H9 (cell line): ENCODE results near the gene KIAA0930. TPM values are rescaled to one million over a fixed set of nuclear protein-coding genes. Genes with fewer than 3 reads are reported as not detected.

Source experiments
- DNase-seq: peaks from one replicate; pipeline ENCODE4 v3.0.0-alpha.2; 2017
- H2AFZ ChIP-seq: one replicate; pipeline ENCODE4 v1.6.1; 2013; ENCODE audit warnings: mild to moderate bottlenecking, low read length, control low read depth, moderate library complexity
- H2AK5ac ChIP-seq: 2 replicates; pipeline ENCODE4 v1.6.1; 2013; ENCODE audit warnings: low read length, control low read depth, mixed read lengths; ENCODE audit not compliant: insufficient read length
- H2BK120ac ChIP-seq: one replicate; pipeline ENCODE4 v1.6.1; 2013; ENCODE audit warnings: low read depth, mild to moderate bottlenecking, low read length, control low read depth, inconsistent platforms; ENCODE audit not compliant: poor library complexity, severe bottlenecking
- H2BK12ac ChIP-seq: 2 replicates; pipeline ENCODE4 v1.6.1; 2013; ENCODE audit warnings: low read length, control low read depth, mixed read lengths, low read depth; ENCODE audit not compliant: insufficient read length
- H2BK15ac ChIP-seq: 2 replicates; pipeline ENCODE4 v1.6.1; 2013; ENCODE audit warnings: low read depth, low read length, control low read depth
- H2BK20ac ChIP-seq: one replicate; pipeline ENCODE4 v1.6.1; 2013; ENCODE audit warnings: low read depth, mild to moderate bottlenecking, low read length, control low read depth, inconsistent platforms; ENCODE audit not compliant: poor library complexity, severe bottlenecking
- H2BK5ac ChIP-seq: 2 replicates; pipeline ENCODE4 v1.6.1; 2013; ENCODE audit warnings: low read length, control low read depth, mixed read lengths; ENCODE audit not compliant: insufficient read length
- H3K14ac ChIP-seq: 2 replicates; pipeline ENCODE4 v1.6.1; 2013; ENCODE audit warnings: low read length, control low read depth; ENCODE audit not compliant: insufficient read depth
- H3K18ac ChIP-seq: 2 replicates; pipeline ENCODE4 v1.6.1; 2013; ENCODE audit warnings: low read depth, mild to moderate bottlenecking, mixed read lengths, low read length, control low read depth; ENCODE audit not compliant: insufficient read length
- H3K23ac ChIP-seq: 2 replicates; pipeline ENCODE4 v1.6.1; 2013; ENCODE audit warnings: low read length, control low read depth, mixed read lengths, low read depth; ENCODE audit not compliant: insufficient read length
- H3K23me2 ChIP-seq: 2 replicates; pipeline ENCODE4 v1.6.1; 2013; ENCODE audit warnings: low read depth, mild to moderate bottlenecking, mixed read lengths, low read length, control low read depth; ENCODE audit not compliant: insufficient read length, poor library complexity, severe bottlenecking
- H3K27ac ChIP-seq: 2 replicates; pipeline ENCODE4 v1.5.1; 2013; ENCODE audit warnings: low read length, control low read depth, mixed read lengths, low read depth; ENCODE audit not compliant: insufficient read length
- H3K27me3 ChIP-seq: 2 replicates; pipeline ENCODE4 v1.6.1; 2013; ENCODE audit warnings: low read length, control low read depth, inconsistent platforms; ENCODE audit not compliant: insufficient read depth
- H3K4ac ChIP-seq: 2 replicates; pipeline ENCODE4 v1.6.1; 2013; ENCODE audit warnings: low read depth, mild to moderate bottlenecking, control low read depth, inconsistent platforms, low read length, moderate library complexity
- H3K4me1 ChIP-seq: 2 replicates; pipeline ENCODE4 v1.6.1; 2013; ENCODE audit warnings: low read length, control low read depth, inconsistent platforms; ENCODE audit not compliant: insufficient read depth
- H3K4me2 ChIP-seq: 2 replicates; pipeline ENCODE4 v1.6.1; 2013; ENCODE audit warnings: low read length, control low read depth, mixed read lengths; ENCODE audit not compliant: insufficient read length, insufficient read depth
- H3K56ac ChIP-seq: 2 replicates; pipeline ENCODE4 v1.6.1; 2013; ENCODE audit warnings: low read depth, mild to moderate bottlenecking, mixed read lengths, low read length, control low read depth; ENCODE audit not compliant: insufficient read length
- H3K79me1 ChIP-seq: 2 replicates; pipeline ENCODE4 v1.6.1; 2013; ENCODE audit warnings: low read depth, mild to moderate bottlenecking, moderate library complexity, low read length, control low read depth, inconsistent platforms; ENCODE audit not compliant: insufficient read depth, poor library complexity, severe bottlenecking
- H3K79me2 ChIP-seq: 2 replicates; pipeline ENCODE4 v1.6.1; 2013; ENCODE audit warnings: low read length, control low read depth, inconsistent platforms; ENCODE audit not compliant: insufficient read depth
- H3K9ac ChIP-seq: 2 replicates; pipeline ENCODE4 v1.6.1; 2013; ENCODE audit warnings: low read length, control low read depth, mixed read lengths; ENCODE audit not compliant: insufficient read length; ENCODE audit errors: extremely low read depth
- H3K9me3 ChIP-seq: one replicate; pipeline ENCODE4 v1.6.1; 2013; ENCODE audit warnings: low read depth, low read length, inconsistent platforms; ENCODE audit not compliant: control insufficient read depth
- H3T11ph ChIP-seq: one replicate; pipeline ENCODE4 v1.6.1; 2013; ENCODE audit warnings: mild to moderate bottlenecking, low read length, control low read depth, inconsistent platforms
- H4K20me1 ChIP-seq: one replicate; pipeline ENCODE4 v1.6.1; 2013; ENCODE audit not compliant: control insufficient read depth, insufficient read length, insufficient read depth
- H4K5ac ChIP-seq: 2 replicates; pipeline ENCODE4 v1.6.1; 2013; ENCODE audit warnings: low read depth, mild to moderate bottlenecking, mixed read lengths, low read length, control low read depth; ENCODE audit not compliant: insufficient read length
- H4K8ac ChIP-seq: replicated peaks from 2 replicates; pipeline ENCODE4 v1.6.1; 2013; ENCODE audit warnings: low read length, control low read depth, mixed read lengths, low read depth; ENCODE audit not compliant: insufficient read length
- H4K91ac ChIP-seq: 2 replicates; pipeline ENCODE4 v1.6.1; 2013; ENCODE audit warnings: low read depth, mild to moderate bottlenecking, moderate library complexity, mixed read lengths, low read length, control low read depth; ENCODE audit not compliant: insufficient read length
- H3K27ac Mint-ChIP-seq, 3 experiments: 2 replicates in 2 of 3; 3 replicates in 1 of 3; pipeline ENCODE4 v1.8.0; 2020 to 2021; ENCODE audit warnings: mixed read lengths in 3 of 3, mild to moderate bottlenecking in 1 of 3, moderate library complexity in 1 of 3
- H3K27me3 Mint-ChIP-seq: 2 replicates; pipeline ENCODE4 v1.8.0; 2021; ENCODE audit warnings: low read depth, mild to moderate bottlenecking, moderate library complexity, mixed read lengths
- H3K36me3 Mint-ChIP-seq, 3 experiments: 2 replicates in 2 of 3; 3 replicates in 1 of 3; pipeline ENCODE4 v1.8.0; 2020 to 2021; ENCODE audit warnings: low read depth in 3 of 3, mixed read lengths in 3 of 3; ENCODE audit not compliant: insufficient read depth in 1 of 3
- H3K4me1 Mint-ChIP-seq, 2 experiments: 2 replicates each; pipeline ENCODE4 v1.8.0; 2020; ENCODE audit warnings: mixed read lengths in 2 of 2
- H3K4me3 Mint-ChIP-seq, 2 experiments: 2 replicates in 1 of 2; 3 replicates in 1 of 2; pipeline ENCODE4 v1.8.0; 2020 to 2021; ENCODE audit warnings: mild to moderate bottlenecking in 2 of 2, mixed read lengths in 2 of 2, moderate library complexity in 1 of 2
- H3K9me3 Mint-ChIP-seq, 2 experiments: 2 replicates in 1 of 2; 3 replicates in 1 of 2; pipeline ENCODE4 v1.8.0; 2020; ENCODE audit warnings: mild to moderate bottlenecking in 2 of 2, mixed read lengths in 2 of 2, moderate library complexity in 1 of 2
- WGBS: extraction: QIAGEN DNeasy Blood & Tissue Kit; methylation state at CpG from one replicate; pipeline ENCODE4 v1.1.7; 2013; ENCODE audit warnings: missing lambda C conversion rate, low lambda C conversion rate, mixed read lengths; ENCODE audit not compliant: insufficient read length; ENCODE audit errors: extremely low coverage; 5-methylcytosine and 5-hydroxymethylcytosine counted together
- total RNA-seq: library from RNA; stranded (reverse); gene quantifications from 2 replicates; pipeline ENCODE4 v1.2.1, GENCODE V29; 2021
- TF ChIP-seq, protein P1 (sequence below): fragments of 200-600 bp; sonication (generic); conservative IDR thresholded peaks from 3 replicates; pipeline ENCODE4 v1.8.0; 2021; ENCODE audit warnings: antibody characterized with exemption, mild to moderate bottlenecking

The KIAA0930 gene
- total RNA-seq, 1 experiment from 2014 or later = 46.2 TPM

- Histone ChIP-seq H4K8ac (no peak overlapping the region), H2BK120ac (no peak overlapping the region), H3K23ac (no peak overlapping the region), H4K91ac (no peak overlapping the region), H3K9me3 (no peaks in the 10 kb centered on the region), H2BK20ac (no peak overlapping the region), H3K27ac (no peak overlapping the region), H3K4me1 (no peaks in the 10 kb centered on the region), H2BK15ac (no peak overlapping the region), H4K20me1 (no peaks in the 10 kb centered on the region), H2AFZ (no peak overlapping the region), H2AK5ac (no peak overlapping the region), H2BK5ac (no peak overlapping the region), H3K79me1 (no peaks in the 10 kb centered on the region), H3K23me2 (no peaks in the 10 kb centered on the region), H3K18ac (no peak overlapping the region), H3T11ph (no peak overlapping the region), H4K5ac (no peak overlapping the region), H2BK12ac (no peak overlapping the region), H3K9ac (no peak overlapping the region), H3K4me2 (no peak overlapping the region), H3K4ac (no peak overlapping the region), H3K14ac (no peak overlapping the region), H3K27me3 (no peaks in the 10 kb centered on the region), H3K79me2 (no peaks in the 10 kb centered on the region), H3K56ac (no peak overlapping the region)
- Mint-ChIP-seq H3K36me3 (peaks cover 0 to 4% (median 0%) of the 10 kb centered on the region in 3 experiments; a peak in 3 of 7 replicates), H3K9me3 (peaks cover 3 to 8% of the 10 kb centered on the region in 2 experiments), H3K27ac (no peak overlapping the region), H3K4me1 (peaks cover 0 to 4% of the 10 kb centered on the region in 2 experiments; a peak in 1 of 4 replicates), H3K4me3 (no peak overlapping the region), H3K27me3 (peaks cover 11% of the 10 kb centered on the region)
- no CpG with 5 or more reads among the region's 7 CpGs for WGBS
- TF ChIP-seq, protein P1, sequence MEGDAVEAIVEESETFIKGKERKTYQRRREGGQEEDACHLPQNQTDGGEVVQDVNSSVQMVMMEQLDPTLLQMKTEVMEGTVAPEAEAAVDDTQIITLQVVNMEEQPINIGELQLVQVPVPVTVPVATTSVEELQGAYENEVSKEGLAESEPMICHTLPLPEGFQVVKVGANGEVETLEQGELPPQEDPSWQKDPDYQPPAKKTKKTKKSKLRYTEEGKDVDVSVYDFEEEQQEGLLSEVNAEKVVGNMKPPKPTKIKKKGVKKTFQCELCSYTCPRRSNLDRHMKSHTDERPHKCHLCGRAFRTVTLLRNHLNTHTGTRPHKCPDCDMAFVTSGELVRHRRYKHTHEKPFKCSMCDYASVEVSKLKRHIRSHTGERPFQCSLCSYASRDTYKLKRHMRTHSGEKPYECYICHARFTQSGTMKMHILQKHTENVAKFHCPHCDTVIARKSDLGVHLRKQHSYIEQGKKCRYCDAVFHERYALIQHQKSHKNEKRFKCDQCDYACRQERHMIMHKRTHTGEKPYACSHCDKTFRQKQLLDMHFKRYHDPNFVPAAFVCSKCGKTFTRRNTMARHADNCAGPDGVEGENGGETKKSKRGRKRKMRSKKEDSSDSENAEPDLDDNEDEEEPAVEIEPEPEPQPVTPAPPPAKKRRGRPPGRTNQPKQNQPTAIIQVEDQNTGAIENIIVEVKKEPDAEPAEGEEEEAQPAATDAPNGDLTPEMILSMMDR = no peak
- no peak for DNase-seq
Observed at GRCh38 chr22:45254388-45254787, 13.7 kb upstream of the KIAA0930 start.
